ENCODE results near the gene SRBD1.

SRBD1 gene

DNA sequence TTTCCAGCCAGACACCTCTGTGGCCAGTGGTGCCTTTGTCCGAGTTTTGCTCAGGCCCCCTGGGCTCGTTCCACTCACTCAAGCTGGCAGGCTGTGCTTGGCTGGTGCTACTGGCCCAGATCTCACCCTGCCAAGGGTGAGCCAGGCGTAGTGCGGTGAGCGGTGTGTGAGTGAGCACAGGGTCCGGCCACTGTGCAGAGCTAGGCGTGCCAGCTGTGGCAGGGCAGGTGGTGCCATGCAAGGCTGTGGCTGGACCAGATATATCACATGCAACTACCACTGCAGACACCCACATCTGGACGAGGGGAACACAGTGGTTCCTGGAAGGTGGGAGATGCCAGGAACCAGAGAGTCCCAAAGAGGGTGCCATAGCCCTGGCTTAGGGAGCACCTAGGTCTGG is 70.1 kb downstream of the SRBD1 start:
- DNase-seq: no peak

GRCh38 chr2:45533771-45534170 is 77.3 kb downstream of the SRBD1 start:
- no peak for DNase-seq

DNA sequence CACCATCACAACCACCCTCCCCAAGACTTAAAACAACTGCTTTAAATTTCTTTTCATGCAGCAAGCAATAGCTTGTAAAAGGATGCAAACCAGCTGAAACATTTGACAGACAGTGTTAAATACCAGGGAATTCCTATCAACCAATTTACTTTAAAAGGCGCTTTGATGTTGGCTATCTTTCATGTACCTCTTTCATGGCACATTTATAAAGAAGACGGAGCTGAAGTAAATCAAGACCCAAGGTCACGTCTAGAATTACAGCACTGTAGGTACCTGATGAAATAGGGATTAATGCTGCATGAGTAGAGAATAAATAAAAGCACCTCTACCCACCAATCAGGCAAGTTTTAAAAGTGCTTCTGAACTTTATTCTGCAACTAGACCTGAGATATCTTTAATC is 78.9 kb downstream of the SRBD1 start:
- DNase-seq: no peak

GRCh38 chr2:45524016-45524415 is 87.1 kb downstream of the SRBD1 start:
- DNase-seq: no peak

DNA sequence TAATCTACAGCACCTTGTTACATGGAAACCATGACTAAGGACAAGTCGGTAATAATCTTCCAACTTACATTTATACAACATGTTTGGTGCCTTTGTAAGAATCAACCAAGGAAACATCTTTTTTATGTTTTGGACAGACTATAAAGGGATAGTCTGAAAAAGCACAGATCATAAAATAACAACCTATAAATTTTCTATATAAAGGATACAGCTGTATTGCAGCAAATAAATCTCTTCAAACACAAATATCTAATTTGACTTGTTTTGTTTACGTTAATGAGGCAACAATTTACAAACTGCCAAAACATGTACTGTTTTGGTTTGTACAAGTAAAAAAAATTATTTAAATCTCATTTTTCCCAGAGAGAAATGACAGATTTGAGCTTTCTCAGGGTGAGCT is 92.5 kb downstream of the SRBD1 start:
- no peak for DNase-seq

GRCh38 chr2:45510701-45511420 is 100.2 kb downstream of the SRBD1 start:
- no peak for DNase-seq

DNA sequence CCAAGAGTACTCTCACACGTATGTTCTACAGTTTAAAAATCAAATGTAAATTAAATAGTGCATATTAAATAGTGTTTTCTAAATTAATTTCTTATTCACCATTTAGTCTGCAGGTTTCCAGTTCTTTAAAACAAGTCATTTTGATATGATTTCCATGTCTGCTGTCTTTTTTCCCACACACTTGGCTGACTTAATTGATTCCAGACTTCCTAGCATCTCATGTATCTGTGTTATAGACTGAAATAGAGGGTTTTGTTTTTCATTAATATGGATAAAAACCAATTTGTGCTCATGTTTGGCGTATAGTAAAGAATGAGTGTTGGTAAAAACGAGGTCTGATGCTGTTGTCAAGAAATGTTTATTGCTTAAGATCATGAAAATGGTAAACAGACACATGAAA is 104.3 kb downstream of the SRBD1 start:
- no peak for DNase-seq

DNA sequence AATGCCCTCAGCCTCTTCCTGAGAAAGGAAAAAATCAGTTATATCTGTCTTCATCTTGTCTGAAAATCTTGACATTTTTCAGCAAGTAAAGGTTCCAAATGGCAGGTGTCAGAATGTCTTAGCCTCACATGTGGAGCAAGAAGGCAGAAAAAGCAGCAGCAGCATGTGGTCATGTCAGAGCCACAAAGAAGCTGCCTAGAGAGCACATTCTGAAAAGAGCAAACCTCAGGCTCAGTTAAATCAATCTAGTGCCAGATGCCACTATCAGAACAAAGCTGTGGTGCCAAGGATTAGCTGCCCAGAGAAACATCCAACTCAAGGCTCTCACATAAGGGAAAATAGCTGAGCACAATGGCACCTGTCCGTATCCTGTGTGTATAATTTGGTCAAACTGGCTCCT is 105.9 kb downstream of the SRBD1 start:
- no peak for DNase-seq

GRCh38 chr2:45498661-45499550 is 112.2 kb downstream of the SRBD1 start:
- DNase-seq: no peak

DNA sequence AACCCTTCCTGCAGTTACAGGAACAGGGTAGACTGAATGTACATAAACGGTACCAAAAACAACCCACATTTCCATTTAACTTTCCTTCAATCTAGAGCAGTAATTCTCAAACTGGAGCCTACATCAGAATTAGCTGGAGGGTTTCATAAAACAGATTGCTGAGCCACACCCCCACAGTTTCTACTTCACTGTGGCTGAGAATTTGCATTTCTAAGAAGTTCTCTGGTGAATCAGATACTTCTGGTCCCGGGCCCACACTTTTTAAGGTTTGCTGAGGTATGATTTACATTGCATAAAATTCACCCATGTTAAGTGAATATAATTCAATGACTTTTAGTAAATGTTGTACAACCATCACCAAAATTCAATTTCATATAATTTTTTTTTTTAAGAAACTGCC is 113.7 kb downstream of the SRBD1 start:
- DNase-seq: no peak

- no peak for DNase-seq
Observed at GRCh38 chr2:45496869-45497268, 114.2 kb downstream of the SRBD1 start.

GRCh38 chr2:45494978-45495293 is 116.1 kb downstream of the SRBD1 start:
- DNase-seq: no peak

- DNase-seq: no peak
Observed at GRCh38 chr2:45494275-45494977, 116.6 kb downstream of the SRBD1 start.

DNA sequence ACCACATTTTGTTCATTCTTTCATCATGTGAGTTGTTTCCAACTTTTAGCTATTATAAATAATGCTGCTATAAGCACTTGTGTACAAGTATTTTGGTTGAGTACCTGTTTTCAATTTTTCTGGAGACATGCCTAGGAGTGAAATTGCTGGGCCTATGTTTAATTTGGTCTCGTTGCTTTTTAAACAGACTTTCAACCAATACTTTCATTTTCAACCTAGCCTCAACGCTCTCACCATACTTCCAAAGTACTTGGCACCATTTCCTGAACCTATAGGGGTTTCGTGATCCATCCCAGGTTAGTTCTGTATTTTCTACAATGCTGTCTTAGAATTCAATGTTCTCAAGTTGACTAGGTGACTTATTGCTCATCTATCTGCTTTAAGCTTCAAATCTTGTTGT is 126.1 kb downstream of the SRBD1 start:
- DNase-seq: no peak

DNA sequence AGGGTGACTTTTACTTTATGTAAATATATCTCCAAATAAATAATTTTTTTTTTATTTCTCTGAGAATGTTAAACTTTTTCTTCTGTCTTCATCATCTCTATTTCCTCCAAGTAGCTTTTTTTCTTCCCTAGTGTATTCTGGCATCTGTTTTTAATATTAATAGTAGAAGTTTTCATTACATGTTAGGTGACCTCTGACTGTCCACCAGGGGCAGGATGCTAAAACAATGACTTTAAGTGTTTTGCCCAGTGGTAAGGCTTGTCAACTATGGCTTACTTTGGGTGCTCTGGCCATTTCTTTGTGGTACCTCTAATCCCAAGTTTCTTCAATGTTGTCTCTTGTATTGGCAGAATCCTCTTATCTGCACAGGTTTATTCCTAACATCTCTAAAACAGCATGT is 127.1 kb downstream of the SRBD1 start:
- DNase-seq: no peak

- DNase-seq: no peak
Observed at GRCh38 chr2:45477546-45477945, 133.5 kb downstream of the SRBD1 start.

DNA sequence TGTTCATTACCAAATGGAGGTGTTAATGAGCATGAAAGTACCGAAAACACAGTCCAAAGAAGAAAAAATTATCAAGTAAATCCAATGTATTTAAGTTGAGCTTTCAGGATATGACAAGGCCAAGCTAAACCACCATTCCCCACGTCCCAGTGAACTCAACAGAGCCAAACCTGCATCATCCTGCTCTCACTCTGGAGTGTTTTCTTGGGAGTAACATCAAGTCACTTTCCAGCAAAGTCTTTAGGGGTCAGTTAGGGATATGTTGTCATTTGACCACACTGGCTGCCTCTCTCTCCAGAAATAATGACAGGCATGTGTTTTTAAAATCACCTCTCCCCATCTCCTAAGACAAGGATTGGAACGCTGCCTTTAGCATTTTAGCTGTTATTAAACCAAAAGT is 140.5 kb downstream of the SRBD1 start:
- DNase-seq: no peak

- DNase-seq: no peak
Observed at GRCh38 chr2:45469314-45470099, 141.6 kb downstream of the SRBD1 start.

GRCh38 chr2:45468279-45468678 is 142.8 kb downstream of the SRBD1 start:
- no peak for DNase-seq

- DNase-seq: no peak
Observed at GRCh38 chr2:45466053-45466452, 145.0 kb downstream of the SRBD1 start.

- no peak for DNase-seq
Observed at GRCh38 chr2:45460825-45461224, 150.2 kb downstream of the SRBD1 start.

GRCh38 chr2:45459860-45460259 is 151.2 kb downstream of the SRBD1 start:
- DNase-seq: no peak

GRCh38 chr2:45458909-45459563 is 152.0 kb downstream of the SRBD1 start:
- no peak for DNase-seq
